Germinal center (tissue), 1 donor: ENCODE results near the gene LAYN.

Experiments used
- DNase-seq: peaks from one replicate; pipeline ENCODE4 v3.0.0; 2012; ENCODE audit warnings: mixed read lengths, low spot score

LAYN gene

GRCh38 chr11:111562692-111563389 lies 22.3 kb downstream of the LAYN start:
- DNase-seq = no peak

- DNase-seq = peak; percentile 61
Measured at GRCh38 chr11:111565114-111565720, 24.7 kb downstream of the LAYN start.

- no peak for DNase-seq
Measured at GRCh38 chr11:111566324-111566723, 25.8 kb downstream of the LAYN start.

GRCh38 chr11:111569476-111569875 lies 29.0 kb downstream of the LAYN start:
- no peak for DNase-seq

GRCh38 chr11:111570796-111571195 lies 30.3 kb downstream of the LAYN start:
- no peak for DNase-seq

- no peak for DNase-seq
Measured at GRCh38 chr11:111571829-111572501, 31.4 kb downstream of the LAYN start.

- no peak for DNase-seq
Measured at GRCh38 chr11:111572581-111572980, 32.1 kb downstream of the LAYN start.

GRCh38 chr11:111573821-111574249 lies 33.3 kb downstream of the LAYN start:
- no peak for DNase-seq

GRCh38 chr11:111574373-111575225 lies 34.1 kb downstream of the LAYN start:
- DNase-seq = no peak

GRCh38 chr11:111575740-111576139 lies 35.2 kb downstream of the LAYN start:
- no peak for DNase-seq

GRCh38 chr11:111577821-111578220 lies 37.3 kb downstream of the LAYN start:
- no peak for DNase-seq

- DNase-seq = no peak
Measured at GRCh38 chr11:111581341-111581740, 40.8 kb downstream of the LAYN start.

- no peak for DNase-seq
Measured at GRCh38 chr11:111582163-111582562, 41.6 kb downstream of the LAYN start.

GRCh38 chr11:111582881-111583280 lies 42.4 kb downstream of the LAYN start:
- DNase-seq = no peak

- DNase-seq = no peak
Measured at GRCh38 chr11:111585371-111585770, 44.9 kb downstream of the LAYN start.

GRCh38 chr11:111586388-111586831 lies 45.9 kb downstream of the LAYN start:
- DNase-seq = peak; percentile 40

GRCh38 chr11:111589114-111589513 lies 48.6 kb downstream of the LAYN start:
- no peak for DNase-seq

GRCh38 chr11:111589886-111590499 lies 49.5 kb downstream of the LAYN start:
- no peak for DNase-seq

GRCh38 chr11:111591187-111591960 lies 50.9 kb downstream of the LAYN start:
- DNase-seq = no peak

GRCh38 chr11:111592491-111592890 lies 52.0 kb downstream of the LAYN start:
- DNase-seq = no peak

- no peak for DNase-seq
Measured at GRCh38 chr11:111596319-111596718, 55.8 kb downstream of the LAYN start.
